DND-41 (cell line): ENCODE results near the gene EEIG1.

Experiments
- CTCF ChIP-seq: IDR thresholded peaks from 2 replicates; pipeline ENCODE4 v1.5.1; 2012; ENCODE audit warnings: borderline replicate concordance, low read length, moderate library complexity, mild to moderate bottlenecking; ENCODE audit not compliant: poor library complexity, severe bottlenecking; ENCODE audit errors: extremely low read depth
- EZH2 ChIP-seq: IDR thresholded peaks from 3 replicates; pipeline ENCODE4 v1.6.1; 2012; ENCODE audit warnings: borderline replicate concordance, low read depth, mild to moderate bottlenecking, moderate library complexity, low read length, inconsistent platforms; ENCODE audit not compliant: severe bottlenecking

GRCh38 chr9:128009639-128010038 lies 28.9 kb upstream of the EEIG1 start:
- no peak for TF ChIP-seq CTCF
- no peak for TF ChIP-seq EZH2
